ENCODE data around the gene PDZD7. TPM values are rescaled to one million over a fixed set of nuclear protein-coding genes. Genes with fewer than 3 reads are reported as not detected.

The PDZD7 gene
- total RNA-seq, 1 donor from 2014 or later, result 0.27 TPM

DNA sequence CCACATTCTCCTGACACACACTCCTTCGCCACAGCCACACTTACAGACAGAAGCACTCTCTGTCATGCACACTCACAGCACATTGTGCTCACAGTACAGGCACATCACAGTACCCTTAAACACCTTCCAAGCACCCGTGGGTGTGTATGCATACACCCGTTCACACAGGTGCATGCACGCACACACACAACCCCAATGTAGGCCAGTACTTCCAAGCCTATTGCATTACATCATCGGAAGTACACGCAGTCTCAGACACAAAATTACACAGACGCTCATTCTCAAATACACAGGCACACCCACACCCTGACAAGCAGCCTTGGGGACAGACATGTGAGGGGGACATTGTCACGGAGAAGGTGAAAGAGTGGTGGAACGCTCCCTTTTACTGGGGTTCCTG, 42.0 kb upstream of the PDZD7 start:
- intact Hi-C loops (cut with micrococcal nuclease), result no loop called here
- Histone ChIP-seq H3K36me3 (no peaks in the 10 kb centered on the region), H3K27ac (replicated peaks) (no peak overlapping the region), H3K27me3 (ENCODE audit: low read depth) (peaks cover 64% of the 10 kb centered on the region), H3K9me3 (replicated peaks) (no peaks in the 10 kb centered on the region), H3K4me3 (no peak overlapping the region), H3K4me1 (peaks cover 13% of the 10 kb centered on the region)
- no peak for TF ChIP-seq CTCF (IDR thresholded peaks at IDR 0.05; ENCODE audit: borderline replicate concordance)
- DNase-seq, result no peak

DNA sequence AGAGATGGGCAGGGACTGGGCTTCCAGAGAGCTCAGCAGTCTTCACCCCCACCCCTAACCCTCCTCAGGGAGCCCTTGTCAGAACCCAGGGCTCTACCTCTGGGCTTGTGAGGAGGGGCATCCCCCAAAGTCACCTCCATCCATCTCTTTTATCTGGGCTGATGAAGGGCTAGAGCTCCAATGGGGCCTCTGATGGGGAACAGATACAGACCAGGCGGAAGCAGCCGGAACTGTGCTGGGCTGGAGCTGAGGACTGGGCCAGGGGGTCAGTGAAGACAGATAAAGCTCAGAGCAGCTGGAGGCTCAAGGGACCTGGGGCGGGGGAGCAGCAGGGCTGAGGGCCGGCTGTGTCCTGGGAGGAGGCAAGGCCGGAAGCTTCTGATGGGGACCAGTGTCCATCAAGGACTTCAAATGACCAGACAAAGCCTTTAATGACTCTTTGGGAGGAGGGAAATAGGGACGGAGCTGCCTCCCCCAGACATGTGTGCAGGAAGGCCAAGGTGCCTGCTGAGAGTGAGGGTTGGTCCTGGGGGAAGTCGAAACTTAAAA, 41.0 kb upstream of the PDZD7 start:
- H3K4me3 ChIP-seq, result no peak overlapping the region
- intact Hi-C loops (cut with micrococcal nuclease), result no loop called here
- no peaks in the 10 kb centered on the region for H3K36me3 ChIP-seq
- H3K4me1 ChIP-seq, result peaks cover 22% of the 10 kb centered on the region
- H3K9me3 ChIP-seq (replicated peaks), result no peaks in the 10 kb centered on the region
- peak overlapping the region; percentile 21 for H3K27ac ChIP-seq (replicated peaks)
- peaks cover 62% of the 10 kb centered on the region for H3K27me3 ChIP-seq (ENCODE audit: low read depth)
- no peak for TF ChIP-seq CTCF (IDR thresholded peaks at IDR 0.05; ENCODE audit: borderline replicate concordance)
- no peak for DNase-seq

DNA sequence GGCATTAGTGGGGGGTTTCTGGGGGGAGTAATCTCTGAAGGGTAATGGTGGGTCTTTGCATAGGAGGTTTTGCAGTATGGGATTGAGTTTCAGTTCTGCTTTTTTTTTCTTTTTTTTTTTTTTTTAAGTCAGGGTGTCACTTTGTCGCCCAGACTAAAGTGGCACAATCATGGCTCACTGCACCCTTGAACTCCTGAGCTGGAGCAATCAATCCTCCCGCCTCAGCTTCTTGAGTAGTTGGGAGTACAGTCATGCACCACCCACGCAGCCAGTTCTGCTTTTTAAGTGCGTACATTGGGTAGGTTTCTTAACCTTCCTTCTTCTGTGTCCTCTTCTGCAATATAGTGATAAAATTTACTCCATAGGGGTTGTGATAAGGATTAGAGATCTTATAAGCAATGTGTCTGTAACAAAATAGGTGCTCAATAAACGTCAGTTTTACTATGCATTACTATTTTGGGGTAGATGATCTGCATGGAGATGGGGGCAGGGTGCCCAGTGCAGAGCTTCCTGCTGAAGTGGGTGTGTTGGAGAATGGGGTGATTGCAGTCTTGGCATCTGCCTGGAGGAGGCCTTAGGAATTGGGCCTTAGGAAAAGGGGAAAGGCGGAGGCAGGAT, 40.4 kb upstream of the PDZD7 start:
- Histone ChIP-seq H3K36me3 (no peaks in the 10 kb centered on the region), H3K9me3 (replicated peaks) (no peaks in the 10 kb centered on the region), H3K27me3 (ENCODE audit: low read depth) (peaks cover 61% of the 10 kb centered on the region), H3K4me1 (peaks cover 28% of the 10 kb centered on the region), H3K27ac (replicated peaks) (peak overlapping the region; percentile 21), H3K4me3 (no peak overlapping the region)
- DNase-seq, result peak; percentile 30
- no peak for TF ChIP-seq CTCF (IDR thresholded peaks at IDR 0.05; ENCODE audit: borderline replicate concordance)
- intact Hi-C loops (cut with micrococcal nuclease), result no loop called here

- H3K9me3 ChIP-seq (replicated peaks), result no peaks in the 10 kb centered on the region
- peaks cover 41% of the 10 kb centered on the region for H3K4me1 ChIP-seq
- no peaks in the 10 kb centered on the region for H3K36me3 ChIP-seq
- no peak overlapping the region for H3K27ac ChIP-seq (replicated peaks)
- intact Hi-C loops (cut with micrococcal nuclease), result no loop called here
- TF ChIP-seq CTCF (IDR thresholded peaks at IDR 0.05; ENCODE audit: borderline replicate concordance), result no peak
- H3K27me3 ChIP-seq (ENCODE audit: low read depth), result peaks cover 54% of the 10 kb centered on the region
- H3K4me3 ChIP-seq, result no peak overlapping the region
- no peak for DNase-seq
Observed at GRCh38 chr10:101070098-101070497, 39.2 kb upstream of the PDZD7 start.

DNA sequence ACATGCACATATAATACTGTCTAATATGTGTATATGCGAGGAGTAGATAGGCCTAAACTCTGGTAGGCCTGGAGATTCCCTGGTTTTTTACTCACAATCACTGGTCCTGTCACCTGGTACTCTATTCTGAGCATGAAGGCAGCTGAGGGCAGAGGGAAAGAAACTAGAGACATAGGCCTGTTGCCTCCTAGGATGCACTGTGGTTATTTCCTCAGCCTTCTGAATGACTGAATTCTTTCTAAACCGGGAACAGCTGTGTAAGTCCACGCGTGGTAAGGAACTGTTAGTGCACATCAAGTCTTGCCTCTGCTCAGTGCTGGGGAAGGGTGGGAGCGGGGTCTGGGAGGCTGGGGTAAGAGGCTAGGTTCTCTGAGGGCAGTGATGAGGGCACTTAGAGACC, 38.5 kb upstream of the PDZD7 start:
- no peaks in the 10 kb centered on the region for H3K36me3 ChIP-seq
- H3K4me1 ChIP-seq, result peaks cover 47% of the 10 kb centered on the region
- intact Hi-C loops (cut with micrococcal nuclease), result no loop called here
- no peak for TF ChIP-seq CTCF (IDR thresholded peaks at IDR 0.05; ENCODE audit: borderline replicate concordance)
- H3K9me3 ChIP-seq (replicated peaks), result no peaks in the 10 kb centered on the region
- DNase-seq, result no peak
- no peak overlapping the region for H3K4me3 ChIP-seq
- peaks cover 53% of the 10 kb centered on the region for H3K27me3 ChIP-seq (ENCODE audit: low read depth)
- H3K27ac ChIP-seq (replicated peaks), result no peak overlapping the region
